Fibroblast of upper back skin (primary cell): ENCODE data around the gene DYNC1I2.
A peak's percentile ranks its signal among the peaks of the same experiment; 100 is the strongest.

Source experiments
- DNase-seq: peaks from one replicate; pipeline ENCODE4 v3.0.0-alpha.2; 2013

The DYNC1I2 gene

GRCh38 chr2:171687287-171688128, at the start of gene DYNC1I2:
Gene DYNC1I2 (plus strand): TSS chr2:171687469. CDS start chr2:171690156, 2,687 bp downstream.
- DNase-seq, result peak; percentile 97

DNA sequence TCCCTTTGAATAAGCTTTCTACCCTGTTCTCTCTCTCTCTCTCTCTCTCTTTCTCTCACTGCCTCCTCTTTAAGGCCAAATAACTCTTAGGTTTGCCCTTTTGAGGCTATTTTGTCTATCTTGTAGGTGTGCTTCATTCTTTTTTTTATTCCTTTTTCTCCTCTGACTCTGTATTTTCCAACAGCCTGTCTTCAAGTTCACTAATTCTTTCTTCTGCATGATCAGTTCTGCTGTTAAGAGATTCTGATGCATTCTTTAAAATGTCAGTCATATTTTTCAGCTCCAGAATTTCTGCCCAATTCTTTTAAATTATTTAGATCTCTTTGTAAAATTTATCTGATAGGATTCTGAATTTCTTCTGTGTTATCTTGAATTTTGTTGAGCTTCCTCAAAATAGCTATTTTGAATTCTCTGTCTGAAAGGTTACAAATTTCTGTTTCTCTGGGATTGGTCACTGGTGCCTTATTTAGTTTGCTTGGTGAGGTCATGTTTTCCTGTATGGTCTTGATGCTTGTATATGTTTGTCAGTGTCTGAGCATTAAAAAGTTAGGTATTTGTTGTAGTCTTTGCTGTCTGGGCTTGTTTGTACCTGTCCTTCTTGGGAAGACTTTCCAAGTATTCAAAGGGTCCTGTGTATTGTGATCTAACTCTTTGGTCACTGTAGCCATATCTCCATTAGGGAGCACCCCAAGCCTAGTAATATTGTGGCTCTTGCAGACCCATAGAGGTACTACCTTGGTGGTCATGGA, 35.4 kb upstream of the DYNC1I2 start:
- no peak for DNase-seq

- DNase-seq, result peak; percentile 60
Observed at GRCh38 chr2:171652416-171652785, 34.9 kb upstream of the DYNC1I2 start.

- DNase-seq, result no peak
Observed at GRCh38 chr2:171655586-171655985, 31.7 kb upstream of the DYNC1I2 start.

DNA sequence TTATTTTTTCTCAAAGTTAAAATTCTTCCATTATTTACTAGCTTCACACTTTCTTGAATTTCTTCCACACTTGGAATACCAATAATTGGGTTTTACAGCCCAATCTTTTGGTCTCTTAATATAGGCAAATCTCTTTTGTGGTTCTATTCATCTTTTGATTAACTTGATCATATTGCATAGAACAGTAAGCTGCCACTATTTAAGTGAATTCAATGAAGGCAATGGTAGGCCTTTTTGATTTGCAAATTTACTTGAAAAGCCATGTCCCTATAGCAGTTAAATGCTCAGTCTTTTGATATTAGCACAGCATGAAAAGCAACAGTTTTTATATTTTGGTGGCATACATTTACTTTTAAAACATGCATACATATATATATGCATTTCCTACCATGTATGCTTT, 20.2 kb upstream of the DYNC1I2 start:
- DNase-seq, result no peak

- no peak for DNase-seq
Observed at GRCh38 chr2:171668183-171668582, 19.1 kb upstream of the DYNC1I2 start.

DNA sequence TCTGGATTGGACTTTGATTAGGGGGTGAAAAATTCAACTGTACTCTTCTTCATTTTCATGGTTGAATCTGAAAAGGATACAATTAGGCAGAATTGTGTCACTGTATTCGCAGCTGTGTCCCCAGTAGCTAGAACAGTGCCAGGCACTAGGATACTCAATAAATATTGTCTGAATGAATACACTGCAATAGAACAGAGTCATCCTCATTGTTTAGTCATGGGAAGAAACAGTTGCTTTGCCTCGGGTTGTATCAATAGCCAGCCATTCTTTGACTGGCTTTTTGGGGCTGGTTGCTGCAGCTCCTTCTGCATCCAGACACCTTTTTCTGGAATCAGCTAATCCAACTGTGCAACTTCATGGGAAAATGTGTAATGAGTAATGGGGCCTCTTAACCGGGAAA, 18.1 kb upstream of the DYNC1I2 start:
- DNase-seq, result no peak

- peak; percentile 67 for DNase-seq
Observed at GRCh38 chr2:171670655-171671054, 16.6 kb upstream of the DYNC1I2 start.

- no peak for DNase-seq
Observed at GRCh38 chr2:171671867-171672266, 15.4 kb upstream of the DYNC1I2 start.

GRCh38 chr2:171673905-171674304, 13.4 kb upstream of the DYNC1I2 start:
- DNase-seq, result no peak

DNA sequence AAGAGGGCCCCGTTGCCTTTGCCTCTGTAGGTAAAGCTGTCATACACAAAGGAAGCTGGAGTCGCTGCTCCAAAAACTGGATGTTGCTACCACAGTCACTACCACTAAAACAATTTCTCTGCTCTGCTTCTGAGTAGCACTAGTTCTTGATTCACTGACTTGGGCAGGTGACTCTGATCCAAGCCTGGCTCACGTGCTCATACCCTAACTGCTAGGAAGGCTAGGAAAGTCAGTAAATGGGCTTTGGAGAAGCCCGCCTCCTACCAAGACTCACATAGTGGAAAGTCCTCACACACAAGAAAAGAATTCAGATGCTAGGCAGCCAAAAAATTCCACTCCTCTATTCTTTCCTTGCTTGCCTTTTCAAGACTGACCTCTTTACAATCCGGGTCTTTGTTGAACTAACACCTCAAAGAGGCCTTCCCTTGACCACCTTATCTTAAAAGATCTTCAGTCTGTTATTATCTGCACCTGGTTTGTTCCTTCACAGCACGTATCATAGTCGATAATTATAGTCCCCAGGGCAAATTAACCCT, 11.4 kb upstream of the DYNC1I2 start:
- DNase-seq, result no peak

DNA sequence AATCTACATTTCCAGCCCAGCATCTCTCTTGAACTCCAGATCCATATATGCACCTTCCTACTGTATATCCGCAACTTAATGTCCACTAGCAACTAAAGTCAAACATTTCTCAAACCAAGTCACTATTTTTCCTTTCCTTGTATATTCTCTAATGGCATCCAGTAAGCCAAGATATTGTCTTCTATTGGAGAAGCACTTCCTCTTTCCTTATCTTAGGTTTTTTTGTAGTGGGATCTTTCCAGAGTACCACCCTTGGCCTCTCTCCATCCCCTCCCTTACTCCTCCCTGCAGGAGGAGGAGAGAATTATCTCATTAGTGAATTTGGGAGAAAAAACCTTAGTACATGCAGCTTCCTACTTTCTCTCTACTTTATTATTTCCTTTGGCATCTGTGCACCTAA, 8.7 kb upstream of the DYNC1I2 start:
- no peak for DNase-seq

GRCh38 chr2:171688129-171688465, 828 bp downstream of the DYNC1I2 start:
- no peak for DNase-seq

- no peak for DNase-seq
Observed at GRCh38 chr2:171692331-171692730, 5.1 kb downstream of the DYNC1I2 start.

GRCh38 chr2:171702781-171703556, 15.7 kb downstream of the DYNC1I2 start:
- peak; percentile 19 for DNase-seq

DNA sequence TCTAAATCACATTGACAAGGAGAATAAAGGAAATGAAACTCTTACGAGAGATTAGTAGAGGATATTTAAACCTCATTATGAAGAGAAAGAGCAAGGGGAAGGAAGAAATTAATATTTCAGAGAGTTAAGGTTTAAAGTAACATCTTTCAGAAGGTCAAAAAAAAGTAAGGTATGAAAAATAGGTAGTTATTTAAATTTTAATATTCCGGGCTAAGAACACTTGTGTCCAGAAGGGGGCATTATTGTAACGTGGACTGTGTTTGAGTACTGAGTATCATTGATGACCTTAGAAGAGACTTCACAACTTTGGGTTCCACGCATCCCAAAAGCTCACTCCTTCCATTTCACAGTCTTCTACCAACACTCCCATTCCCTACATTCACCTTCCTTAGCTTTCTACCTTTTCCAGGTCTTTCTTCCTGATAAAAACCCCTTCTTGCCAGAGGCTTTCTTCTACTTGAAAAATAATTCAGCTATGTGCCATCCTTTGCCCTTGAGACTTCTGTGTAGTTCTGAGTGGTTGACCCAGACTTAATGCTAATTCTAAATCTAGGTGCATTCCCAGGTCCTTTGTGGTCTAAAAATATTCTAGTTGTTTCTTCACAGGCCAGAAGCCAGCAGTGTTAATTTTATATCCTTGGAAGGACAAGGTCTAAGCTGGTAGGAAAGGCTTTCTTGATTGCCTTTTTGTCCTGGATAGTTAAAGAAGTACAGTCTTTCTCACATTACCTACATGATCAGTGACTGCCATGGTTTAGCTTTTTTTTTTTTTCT, 16.5 kb downstream of the DYNC1I2 start:
- no peak for DNase-seq

DNA sequence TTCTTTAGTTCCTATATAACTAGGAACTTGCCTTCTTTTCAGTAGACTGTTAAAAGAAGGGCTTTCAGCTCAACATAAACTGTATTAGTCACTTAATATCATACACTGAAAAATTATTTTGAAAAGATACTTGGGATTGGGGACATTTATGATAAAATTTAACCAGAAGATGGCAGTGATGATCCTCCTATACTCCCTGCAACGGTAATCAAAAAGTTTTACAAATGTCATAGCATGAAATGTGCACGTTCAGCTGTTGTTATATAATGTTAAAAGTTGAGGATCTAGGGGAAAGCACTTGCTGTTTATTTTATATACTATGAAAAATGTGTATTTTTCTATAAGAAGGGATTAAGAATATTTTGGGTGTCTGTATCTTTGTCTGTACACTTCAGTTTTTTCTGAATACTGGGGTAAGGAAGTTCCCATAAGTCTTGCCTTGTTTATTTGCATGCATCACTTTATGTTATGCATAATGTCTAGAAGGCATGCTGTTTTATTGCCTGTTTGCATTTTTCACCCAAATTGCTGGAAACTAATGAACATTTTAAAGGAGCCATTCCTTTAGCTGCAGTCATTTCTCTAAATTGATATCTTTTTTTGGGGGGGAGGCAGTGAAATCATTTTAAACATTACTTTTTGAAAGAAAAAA, 19.0 kb downstream of the DYNC1I2 start:
- peak; percentile 25 for DNase-seq

DNA sequence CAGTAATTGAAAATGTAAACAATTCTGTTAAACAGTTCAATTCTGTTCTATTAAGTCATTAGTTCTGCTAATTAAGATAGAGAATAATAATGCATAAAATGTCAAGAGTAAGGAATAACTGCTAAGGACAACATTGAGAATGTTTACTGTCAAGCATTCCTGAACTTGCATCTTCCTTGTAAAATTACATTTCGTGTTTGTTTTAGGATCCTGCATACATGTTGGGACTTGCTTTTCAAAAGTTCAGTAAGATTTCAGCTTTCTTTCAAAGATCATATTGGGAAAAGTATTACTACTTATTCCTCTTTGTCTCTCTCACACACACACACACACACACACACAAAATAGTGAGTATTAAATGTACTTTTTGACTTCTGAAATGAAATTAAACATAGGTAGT, 20.5 kb downstream of the DYNC1I2 start:
- no peak for DNase-seq

- DNase-seq, result no peak
Observed at GRCh38 chr2:171709011-171709685, 21.9 kb downstream of the DYNC1I2 start.

GRCh38 chr2:171711351-171711750, 24.1 kb downstream of the DYNC1I2 start:
- peak; percentile 25 for DNase-seq

DNA sequence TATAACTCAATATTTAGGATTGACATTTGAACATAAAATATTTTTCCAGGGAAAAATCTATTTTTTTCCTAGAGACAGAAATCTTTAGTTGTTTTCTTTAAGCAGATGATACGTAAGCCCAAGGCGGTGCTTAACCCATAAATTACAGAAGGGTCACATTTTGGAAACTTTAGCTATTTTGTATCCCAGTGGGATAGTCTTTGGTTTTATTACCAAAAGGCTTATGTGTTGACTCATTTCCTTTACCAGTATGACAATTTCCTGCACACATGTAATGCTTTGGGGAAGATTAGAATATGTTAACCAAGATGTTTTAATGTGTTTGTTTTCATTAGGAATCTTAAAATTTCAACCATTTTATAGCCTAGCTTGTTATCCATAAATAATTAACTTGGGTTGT, 24.8 kb downstream of the DYNC1I2 start:
- peak; percentile 90 for DNase-seq
